C4-2B (cell line): ENCODE measurements around the gene STAB2.

Experiments used
- CTCF ChIP-seq: fragments of 450-650 bp; conservative IDR thresholded peaks from 2 replicates; pipeline ENCODE4 v1.5.1; 2017; ENCODE audit warnings: mild to moderate bottlenecking
- ZFX ChIP-seq: fragments of 450-650 bp; IDR thresholded peaks from 2 replicates; pipeline ENCODE4 v1.6.1; 2017

- TF ChIP-seq CTCF (no peak), ZFX (no peak)
Measured at GRCh38 chr12:103620395-103620794, 33.3 kb downstream of the STAB2 start.
